Glutamatergic neuron (in vitro differentiated cells): ENCODE results near the gene UPK3A. TPM values are rescaled to one million over a fixed set of nuclear protein-coding genes. Genes with fewer than 3 reads are reported as not detected.

Experiments used
- DNase-seq: peaks from one replicate; pipeline ENCODE4 v3.0.0; 2022
- H3K27ac Mint-ChIP-seq: one replicate; pipeline ENCODE4 v1.8.0; 2020; ENCODE audit warnings: mild to moderate bottlenecking, mixed read lengths, inconsistent platforms; ENCODE audit not compliant: unreplicated experiment
- H3K27me3 Mint-ChIP-seq: one replicate; pipeline ENCODE4 v1.8.0; 2020; ENCODE audit warnings: mild to moderate bottlenecking, moderate library complexity, mixed read lengths, inconsistent platforms; ENCODE audit not compliant: unreplicated experiment
- H3K36me3 Mint-ChIP-seq: one replicate; pipeline ENCODE4 v1.8.0; 2020; ENCODE audit warnings: mild to moderate bottlenecking, mixed read lengths, inconsistent platforms; ENCODE audit not compliant: unreplicated experiment
- H3K4me1 Mint-ChIP-seq: one replicate; pipeline ENCODE4 v1.8.0; 2020; ENCODE audit warnings: mild to moderate bottlenecking, low read depth, mixed read lengths, inconsistent platforms; ENCODE audit not compliant: unreplicated experiment
- H3K4me3 Mint-ChIP-seq: one replicate; pipeline ENCODE4 v1.8.0; 2020; ENCODE audit warnings: mild to moderate bottlenecking, mixed read lengths, inconsistent platforms; ENCODE audit not compliant: unreplicated experiment
- H3K9me3 Mint-ChIP-seq: one replicate; pipeline ENCODE4 v1.8.0; 2020; ENCODE audit warnings: mild to moderate bottlenecking, moderate library complexity, mixed read lengths, inconsistent platforms; ENCODE audit not compliant: unreplicated experiment
- total RNA-seq: library from RNA; stranded (reverse); fragmentation: NEBNext Ultra II Directional; extraction: Animal tissue kit (Norgen Biotek cat#: 25700); gene quantifications from one replicate; pipeline ENCODE4 v1.2.1, GENCODE V29; 2021; ENCODE audit not compliant: unreplicated experiment
- TF ChIP-seq, protein P1 (sequence below): fragments of 200-600 bp; sonication (generic); IDR thresholded peaks from one replicate; pipeline ENCODE4 v1.5.0; 2021; ENCODE audit not compliant: partially characterized antibody, unreplicated experiment

The UPK3A gene
- total RNA-seq, 1 donor from 2014 or later = not detected

DNA sequence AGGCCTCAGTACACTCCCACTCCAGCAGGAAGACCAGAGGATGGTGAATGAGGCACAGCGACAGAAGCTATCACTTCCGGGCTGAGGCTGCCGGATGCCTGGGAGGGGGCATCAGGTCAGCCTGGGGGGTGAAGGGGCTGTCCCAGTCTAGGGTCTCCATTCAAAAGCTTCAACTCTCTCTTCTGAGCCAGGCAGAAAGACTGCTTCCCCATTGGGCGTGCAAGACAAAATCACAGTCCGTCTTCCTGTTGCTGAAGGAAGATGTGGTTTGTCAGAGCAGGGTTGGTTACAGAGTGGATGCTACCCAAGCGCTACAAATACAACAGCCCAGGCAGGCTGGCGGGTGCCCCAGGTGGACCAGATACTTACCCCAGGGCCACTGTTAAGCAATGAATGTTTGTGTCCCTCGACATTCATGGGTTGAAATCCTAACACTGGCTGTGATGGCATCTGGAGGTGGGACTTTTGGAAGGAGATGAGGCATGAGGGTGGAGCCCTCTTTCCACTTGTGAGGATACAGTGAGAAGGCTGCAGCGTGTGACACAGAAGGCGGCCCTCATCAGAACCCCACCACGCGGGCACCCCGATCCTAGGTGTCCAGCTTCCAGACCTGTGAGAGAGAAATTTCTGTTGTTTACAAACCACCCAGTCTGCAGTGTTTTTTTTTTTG lies 12.0 kb downstream of the UPK3A start:
- DNase-seq = no peak
- Mint-ChIP-seq H3K4me3 (no peak overlapping the region), H3K36me3 (peaks cover 4% of the 10 kb centered on the region), H3K4me1 (no peaks in the 10 kb centered on the region), H3K27ac (no peak overlapping the region), H3K27me3 (peaks cover 10% of the 10 kb centered on the region), H3K9me3 (no peaks in the 10 kb centered on the region)
- TF ChIP-seq, protein P1, sequence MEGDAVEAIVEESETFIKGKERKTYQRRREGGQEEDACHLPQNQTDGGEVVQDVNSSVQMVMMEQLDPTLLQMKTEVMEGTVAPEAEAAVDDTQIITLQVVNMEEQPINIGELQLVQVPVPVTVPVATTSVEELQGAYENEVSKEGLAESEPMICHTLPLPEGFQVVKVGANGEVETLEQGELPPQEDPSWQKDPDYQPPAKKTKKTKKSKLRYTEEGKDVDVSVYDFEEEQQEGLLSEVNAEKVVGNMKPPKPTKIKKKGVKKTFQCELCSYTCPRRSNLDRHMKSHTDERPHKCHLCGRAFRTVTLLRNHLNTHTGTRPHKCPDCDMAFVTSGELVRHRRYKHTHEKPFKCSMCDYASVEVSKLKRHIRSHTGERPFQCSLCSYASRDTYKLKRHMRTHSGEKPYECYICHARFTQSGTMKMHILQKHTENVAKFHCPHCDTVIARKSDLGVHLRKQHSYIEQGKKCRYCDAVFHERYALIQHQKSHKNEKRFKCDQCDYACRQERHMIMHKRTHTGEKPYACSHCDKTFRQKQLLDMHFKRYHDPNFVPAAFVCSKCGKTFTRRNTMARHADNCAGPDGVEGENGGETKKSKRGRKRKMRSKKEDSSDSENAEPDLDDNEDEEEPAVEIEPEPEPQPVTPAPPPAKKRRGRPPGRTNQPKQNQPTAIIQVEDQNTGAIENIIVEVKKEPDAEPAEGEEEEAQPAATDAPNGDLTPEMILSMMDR = no peak

GRCh38 chr22:45298934-45299505 lies 14.3 kb downstream of the UPK3A start:
- Mint-ChIP-seq H3K27ac (no peak overlapping the region), H3K4me3 (no peak overlapping the region), H3K4me1 (no peaks in the 10 kb centered on the region), H3K36me3 (no peaks in the 10 kb centered on the region), H3K9me3 (no peaks in the 10 kb centered on the region), H3K27me3 (peaks cover 6% of the 10 kb centered on the region)
- no peak for DNase-seq
- TF ChIP-seq, protein P1 = no peak

- H3K36me3 Mint-ChIP-seq = no peaks in the 10 kb centered on the region
- no peaks in the 10 kb centered on the region for H3K4me1 Mint-ChIP-seq
- TF ChIP-seq, protein P1 = no peak
- peaks cover 4% of the 10 kb centered on the region for H3K9me3 Mint-ChIP-seq
- H3K27ac Mint-ChIP-seq = no peak overlapping the region
- peaks cover 2% of the 10 kb centered on the region for H3K27me3 Mint-ChIP-seq
- no peak for DNase-seq
- H3K4me3 Mint-ChIP-seq = no peak overlapping the region
Measured at GRCh38 chr22:45302751-45303150, 18.0 kb downstream of the UPK3A start.

- no peak overlapping the region for H3K27ac Mint-ChIP-seq
- peaks cover 2% of the 10 kb centered on the region for H3K27me3 Mint-ChIP-seq
- no peak for DNase-seq
- no peaks in the 10 kb centered on the region for H3K4me1 Mint-ChIP-seq
- H3K36me3 Mint-ChIP-seq = no peaks in the 10 kb centered on the region
- H3K9me3 Mint-ChIP-seq = peaks cover 4% of the 10 kb centered on the region
- H3K4me3 Mint-ChIP-seq = no peak overlapping the region
- TF ChIP-seq, protein P1 = no peak
Measured at GRCh38 chr22:45303181-45303580, 18.4 kb downstream of the UPK3A start.

- TF ChIP-seq, protein P1 = no peak
- Mint-ChIP-seq H3K9me3 (peaks cover 4% of the 10 kb centered on the region), H3K27me3 (no peaks in the 10 kb centered on the region), H3K36me3 (no peaks in the 10 kb centered on the region), H3K27ac (no peak overlapping the region), H3K4me1 (peaks cover 2% of the 10 kb centered on the region), H3K4me3 (no peak overlapping the region)
- no peak for DNase-seq
Measured at GRCh38 chr22:45304971-45305370, 20.2 kb downstream of the UPK3A start.
